Stimulated activated CD8-positive, alpha-beta memory T cell treated with anti-CD3 and anti-CD28 coated beads, Interleukin-4, amount 100 ng/mL, for 48 hours (primary cell): Measurements from ENCODE around the gene PLCD1.
A peak's percentile ranks its signal among the peaks of the same experiment; 100 is the strongest.
"Not testable (repeated sequence)": the region's sequence is repeated elsewhere in the genome, so short reads cannot be mapped to it uniquely, and the experiment has no call there.

Experiments used
- DNase-seq: peaks from one replicate; pipeline ENCODE4 v3.0.0-alpha.2; 2020

PLCD1 gene

DNA sequence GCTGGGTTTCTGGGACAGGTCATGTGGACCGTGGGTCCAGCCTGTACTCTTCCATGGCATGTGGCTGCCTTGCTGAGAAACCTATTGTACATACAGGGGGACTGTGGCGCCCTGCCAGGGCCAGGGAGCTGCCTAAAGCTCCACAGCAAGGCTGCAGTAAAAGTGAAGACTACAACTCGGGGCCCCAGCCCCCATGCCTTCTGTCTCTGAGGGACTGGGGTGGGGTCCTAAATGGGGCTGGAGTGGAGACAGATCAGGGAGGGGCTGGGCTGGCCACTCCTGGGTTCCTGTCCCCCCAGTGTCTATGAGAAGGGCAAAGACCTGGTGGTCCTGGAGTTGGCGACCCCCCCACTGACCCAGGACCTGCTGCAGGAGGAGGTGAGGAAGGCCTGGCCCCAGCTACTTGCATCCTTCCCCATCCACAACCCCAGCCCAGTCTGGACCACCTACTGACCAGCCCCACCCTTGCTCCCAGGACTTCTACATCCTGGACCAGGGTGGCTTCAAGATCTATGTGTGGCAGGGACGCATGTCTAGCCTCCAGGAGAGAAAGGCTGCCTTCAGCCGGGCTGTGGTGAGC is 31.6 kb downstream of the PLCD1 start:
- no peak for DNase-seq

DNA sequence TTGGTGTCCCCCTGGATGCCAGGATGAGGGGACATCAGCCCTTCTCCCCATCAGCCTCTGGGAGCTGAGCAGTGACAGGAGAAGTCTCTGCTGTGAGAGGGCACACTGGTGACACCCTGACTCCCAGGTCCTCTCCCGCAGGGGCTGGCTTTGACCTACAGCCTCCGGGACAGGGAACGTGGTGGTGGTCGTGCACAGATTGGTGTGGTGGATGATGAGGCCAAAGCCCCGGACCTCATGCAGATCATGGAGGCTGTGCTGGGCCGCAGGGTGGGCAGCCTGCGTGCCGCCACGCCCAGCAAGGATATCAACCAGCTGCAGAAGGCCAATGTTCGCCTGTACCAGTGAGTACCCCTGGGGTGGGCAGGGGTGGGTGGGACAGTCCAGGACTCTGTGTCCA is 32.1 kb downstream of the PLCD1 start:
- DNase-seq, result no peak

DNA sequence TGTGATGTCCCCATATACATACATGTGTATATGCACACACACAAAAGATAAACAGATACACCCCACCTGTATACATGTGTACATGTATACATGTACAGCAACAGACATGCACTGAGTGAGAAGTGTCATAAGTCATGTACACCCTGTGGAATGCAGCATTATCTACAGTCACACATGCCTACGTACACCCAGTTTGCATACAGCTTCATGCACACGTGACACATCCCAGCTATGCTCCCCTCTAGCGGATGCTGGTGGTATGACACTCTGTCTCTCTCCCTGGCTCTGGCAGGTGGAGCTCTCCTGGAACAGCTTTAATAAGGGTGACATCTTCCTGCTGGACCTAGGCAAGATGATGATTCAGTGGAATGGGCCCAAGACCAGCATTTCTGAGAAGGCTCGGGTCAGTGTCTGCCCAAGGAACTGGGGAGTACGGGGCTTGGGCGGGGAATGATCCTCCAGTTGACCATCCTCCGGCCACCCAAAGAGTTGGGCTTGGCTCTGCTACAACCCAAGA is 32.6 kb downstream of the PLCD1 start:
- DNase-seq, result peak; percentile 93

DNA sequence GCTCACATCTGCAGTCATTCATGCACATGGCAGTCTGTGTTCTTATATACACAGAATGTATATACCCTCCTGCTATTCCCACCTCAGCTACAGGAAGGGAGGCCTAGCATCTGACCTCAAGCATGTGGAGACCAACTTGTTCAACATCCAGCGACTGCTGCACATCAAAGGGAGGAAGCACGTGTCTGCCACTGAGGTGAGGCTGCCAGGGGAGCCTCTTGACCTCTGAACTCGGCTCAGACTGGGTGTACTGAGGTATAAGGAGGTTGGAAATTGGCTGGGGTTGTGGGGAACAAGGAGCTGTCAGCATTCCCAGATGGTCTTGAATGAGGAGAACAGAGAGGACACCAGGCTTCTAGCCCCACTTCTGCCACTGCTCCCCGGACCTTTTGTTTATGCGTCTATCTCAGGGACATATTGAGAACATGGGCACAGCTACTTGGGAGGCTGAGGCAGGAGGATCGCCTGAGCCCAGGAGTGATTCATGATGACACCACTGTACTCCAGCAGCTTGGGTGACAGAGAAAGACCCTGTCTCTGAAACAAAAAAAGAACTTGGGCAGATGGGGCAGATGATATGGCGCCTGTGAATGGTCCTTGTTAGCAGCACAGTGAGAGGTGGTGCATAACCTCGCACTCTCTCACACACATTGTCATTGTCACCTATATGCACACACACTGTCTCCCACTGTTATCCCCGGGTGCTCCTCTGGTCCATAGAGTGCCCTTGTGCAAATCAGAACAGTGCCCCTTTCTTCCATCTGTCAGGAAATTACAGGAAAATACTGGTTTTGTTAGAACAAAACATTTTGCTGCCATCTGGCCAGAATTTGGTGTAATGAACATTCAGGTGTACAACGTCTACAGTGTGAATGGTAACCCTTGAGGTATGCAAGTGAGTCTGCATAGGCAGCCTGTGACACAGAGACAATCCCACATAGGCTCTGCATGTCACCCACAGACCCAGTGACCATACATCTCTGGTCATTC is 33.5 kb downstream of the PLCD1 start:
- no peak for DNase-seq

DNA sequence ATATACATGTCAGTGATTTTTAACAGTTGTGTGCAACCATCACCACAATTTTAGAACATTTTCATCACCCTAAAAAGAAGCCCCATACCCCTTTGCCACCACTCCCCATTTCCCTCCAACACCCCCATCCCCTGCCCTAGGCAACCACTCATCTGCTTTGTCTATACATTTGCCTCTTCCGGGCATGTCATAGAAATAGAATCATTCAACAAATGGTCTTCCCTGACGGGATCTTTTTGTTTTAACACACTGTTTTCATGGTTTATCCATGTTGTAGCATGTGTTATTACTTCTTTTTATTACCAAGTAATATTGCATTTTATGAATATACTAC is 34.8 kb downstream of the PLCD1 start:
- no peak for DNase-seq

DNA sequence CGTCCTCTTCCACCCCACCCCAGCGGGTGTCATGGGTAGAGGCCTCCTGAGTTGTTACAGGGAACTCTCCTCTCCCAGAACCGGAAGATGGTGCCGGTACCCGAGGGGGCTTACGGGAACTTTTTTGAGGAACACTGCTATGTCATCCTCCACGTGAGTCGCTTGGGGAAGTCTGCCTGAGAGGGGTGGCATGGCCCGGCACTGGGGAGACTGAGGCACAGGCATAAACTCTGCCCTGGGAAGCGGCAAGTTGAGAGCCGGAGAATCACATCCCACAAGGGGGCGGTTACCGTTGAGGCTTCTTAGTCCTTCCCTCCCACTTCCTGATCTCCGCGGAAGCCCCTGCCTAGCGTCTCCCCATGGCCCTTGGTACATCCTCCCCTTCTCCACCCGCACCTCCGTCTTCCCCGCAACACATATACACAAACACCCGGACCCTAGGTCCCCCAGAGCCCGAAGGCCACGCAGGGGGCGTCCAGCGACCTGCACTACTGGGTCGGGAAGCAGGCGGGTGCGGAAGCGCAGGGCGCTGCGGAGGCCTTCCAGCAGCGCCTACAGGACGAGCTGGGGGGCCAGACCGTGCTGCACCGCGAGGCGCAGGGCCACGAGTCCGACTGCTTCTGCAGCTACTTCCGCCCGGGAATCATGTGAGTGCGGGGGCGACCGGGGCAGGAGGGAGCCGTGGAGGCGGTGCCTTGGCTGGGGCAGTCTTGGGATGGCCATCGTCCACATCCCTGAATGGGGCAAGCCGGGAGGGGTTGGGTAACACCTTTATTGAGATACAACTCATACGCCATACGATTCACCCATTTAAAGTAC is 35.4 kb downstream of the PLCD1 start:
- peak; percentile 82 for DNase-seq

DNA sequence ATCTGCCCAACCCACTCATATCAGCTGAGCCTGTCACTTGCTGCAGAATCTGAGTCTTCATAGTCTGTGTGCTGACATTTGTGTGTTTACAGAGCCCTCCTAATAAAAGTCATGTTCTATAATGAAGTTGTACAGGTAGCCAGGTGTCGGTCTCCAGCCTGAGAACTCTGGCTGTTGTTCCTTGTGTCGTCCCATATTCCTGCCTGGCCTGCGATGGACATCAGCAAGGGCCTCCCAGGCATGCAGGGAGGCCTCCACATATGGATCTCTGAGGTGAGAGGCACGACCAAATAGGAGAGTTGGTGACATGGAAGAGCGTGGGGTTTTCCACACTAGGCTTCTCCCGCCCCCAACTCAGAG is 36.0 kb downstream of the PLCD1 start:
- DNase-seq, result no peak

DNA sequence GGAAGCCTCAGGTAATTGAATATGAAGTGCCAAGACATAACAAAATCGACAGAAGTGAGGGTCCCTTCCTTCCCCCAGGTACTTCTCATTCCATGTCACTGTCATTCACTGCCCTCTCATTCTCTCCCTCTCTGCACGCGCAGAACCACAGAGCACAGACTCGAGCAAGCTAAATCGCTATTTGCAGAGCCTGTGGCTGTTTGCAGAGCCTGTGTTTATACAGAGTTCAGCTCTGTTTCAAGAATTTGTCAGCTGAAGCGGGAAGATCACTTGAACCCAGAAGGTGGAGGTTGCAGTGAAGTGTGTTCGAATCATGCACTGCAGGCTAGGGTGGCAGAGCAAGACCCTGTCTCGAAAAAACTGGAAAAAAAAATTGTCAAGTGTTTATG is 36.4 kb downstream of the PLCD1 start:
- no peak for DNase-seq

DNA sequence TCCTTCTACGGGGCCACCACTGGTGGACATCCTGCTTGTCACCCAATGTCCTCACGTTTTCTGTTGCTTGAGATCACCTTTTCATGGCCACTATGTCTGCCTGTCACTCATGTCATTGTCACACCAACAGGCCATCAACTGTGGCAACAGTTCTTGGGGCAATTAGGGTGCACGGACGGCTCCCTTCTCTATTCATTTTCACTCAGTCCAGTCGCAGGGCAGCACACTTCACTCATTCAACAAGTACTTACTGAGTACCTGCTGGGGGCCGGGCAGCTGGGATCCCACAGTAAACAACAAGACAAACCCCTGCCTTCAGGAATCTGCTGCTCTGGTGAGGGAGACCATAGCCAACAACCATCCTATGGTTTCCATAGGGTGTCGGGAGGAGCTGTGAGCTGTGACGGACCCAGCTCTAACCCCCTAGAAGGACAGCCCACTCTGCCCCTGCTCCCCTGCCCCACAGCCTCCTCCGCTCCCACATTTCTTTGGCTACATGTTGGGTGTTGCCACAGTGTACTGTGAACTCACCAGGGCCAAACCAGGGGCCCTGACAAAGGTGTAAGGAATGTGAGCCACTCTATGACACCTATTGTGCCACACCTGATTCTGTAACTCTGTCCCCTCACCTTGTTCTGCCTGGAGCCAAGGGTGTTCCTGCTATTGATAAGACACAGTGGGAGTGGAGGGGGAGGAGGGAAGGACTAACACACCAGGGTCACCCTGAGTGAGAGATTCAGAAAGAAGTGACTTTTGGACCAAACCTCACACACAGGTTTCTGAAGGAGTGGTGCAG is 37.0 kb downstream of the PLCD1 start:
- no peak for DNase-seq

DNA sequence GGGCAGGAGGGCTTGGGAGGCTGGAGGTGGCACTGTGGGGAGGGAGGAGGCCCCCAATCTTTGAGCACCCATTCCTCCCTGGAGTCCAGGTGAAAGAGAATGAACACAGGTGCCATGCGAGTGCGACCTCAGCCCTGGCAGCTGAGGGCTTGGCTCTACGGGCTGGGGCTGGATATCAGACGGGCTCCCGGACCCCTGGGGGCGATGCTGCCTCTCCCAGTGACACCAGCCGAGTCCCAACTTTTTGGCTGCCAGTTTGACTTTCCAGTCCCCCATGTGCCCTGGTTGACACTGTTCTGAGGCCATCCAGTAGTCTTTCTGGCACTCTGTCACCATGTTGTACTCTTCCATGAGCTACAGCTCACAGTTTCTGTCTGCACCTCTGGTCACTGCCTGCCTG is 37.6 kb downstream of the PLCD1 start:
- DNase-seq, result no peak

DNA sequence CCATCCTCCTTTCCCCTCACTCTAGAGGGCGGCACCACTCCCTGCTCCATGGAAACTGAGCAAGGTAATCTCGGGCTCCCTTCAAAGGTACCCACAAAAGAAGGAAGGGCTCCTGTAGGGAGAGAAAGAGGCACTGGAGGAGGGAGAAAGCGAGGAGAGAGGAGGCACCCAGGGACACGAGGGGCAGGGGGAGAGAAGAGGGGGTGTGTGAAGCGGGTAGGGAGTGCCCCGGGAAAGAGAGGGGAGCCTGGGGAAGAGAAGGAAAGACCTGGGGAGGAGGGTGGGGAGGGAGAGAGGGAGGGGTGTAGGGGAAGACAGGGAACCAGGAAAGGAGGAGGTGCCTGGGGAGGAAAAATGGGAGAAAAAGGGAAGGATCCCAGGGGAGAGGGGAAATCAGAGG is 38.3 kb downstream of the PLCD1 start:
- DNase-seq, result no peak

DNA sequence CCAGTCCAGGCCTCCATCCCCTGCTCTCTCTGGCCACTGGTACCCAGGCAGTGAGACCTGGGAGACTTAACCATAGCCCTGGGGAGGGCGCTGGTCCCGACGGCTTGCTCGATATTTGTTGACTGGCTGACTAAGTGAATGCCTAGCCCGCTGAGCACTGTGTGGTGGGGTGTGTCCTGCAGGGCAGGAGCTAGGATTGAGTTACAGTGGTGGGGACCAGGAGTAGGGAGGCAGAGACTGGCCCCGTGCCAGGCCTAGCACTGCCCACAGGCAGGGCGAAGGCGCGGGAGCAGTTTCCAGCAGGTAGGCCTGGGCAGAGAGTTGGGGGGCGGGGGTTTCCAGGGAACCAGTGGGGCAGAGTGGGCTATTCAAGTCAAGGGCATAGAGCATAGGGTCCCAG is 38.9 kb downstream of the PLCD1 start, which contains the start of gene VILL:
Gene VILL, plus strand, starts transcription at position 260 of the 400 bp plus-strand sequence. CDS start 2,887 bp downstream, outside the sequence.
- no peak for DNase-seq

DNA sequence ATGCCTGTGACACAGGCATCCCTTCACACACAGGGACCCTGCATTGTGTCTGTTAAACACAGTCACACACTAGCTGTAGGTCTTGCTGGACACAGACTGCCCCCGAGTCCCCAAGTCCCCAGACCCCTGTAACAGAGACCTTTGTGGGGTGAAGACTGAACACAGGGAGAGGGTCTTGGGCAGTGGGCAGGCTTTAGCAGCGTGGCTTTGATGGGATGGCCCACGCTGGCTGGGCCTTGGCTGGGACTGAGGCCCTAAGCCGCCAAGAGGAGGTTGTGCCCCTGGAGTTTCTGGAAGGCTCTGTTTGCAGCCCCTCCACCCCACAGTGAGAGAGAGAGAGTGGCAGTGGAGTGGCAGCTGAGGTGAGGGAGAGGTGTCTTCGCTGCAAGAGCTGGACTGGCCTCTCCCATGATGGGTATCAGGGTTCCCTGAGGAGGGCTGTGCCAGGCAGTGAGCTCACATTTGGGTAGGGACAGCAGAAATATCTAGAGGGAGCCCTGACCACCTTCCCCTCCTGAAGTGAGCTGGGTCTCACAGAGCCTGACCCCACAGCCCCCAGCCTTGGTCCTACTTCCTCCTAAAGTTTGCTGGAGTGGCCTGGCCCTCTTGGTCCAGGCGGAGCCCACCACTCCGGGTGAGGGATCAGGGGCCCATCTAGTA is 39.5 kb downstream of the PLCD1 start:
- no peak for DNase-seq

DNA sequence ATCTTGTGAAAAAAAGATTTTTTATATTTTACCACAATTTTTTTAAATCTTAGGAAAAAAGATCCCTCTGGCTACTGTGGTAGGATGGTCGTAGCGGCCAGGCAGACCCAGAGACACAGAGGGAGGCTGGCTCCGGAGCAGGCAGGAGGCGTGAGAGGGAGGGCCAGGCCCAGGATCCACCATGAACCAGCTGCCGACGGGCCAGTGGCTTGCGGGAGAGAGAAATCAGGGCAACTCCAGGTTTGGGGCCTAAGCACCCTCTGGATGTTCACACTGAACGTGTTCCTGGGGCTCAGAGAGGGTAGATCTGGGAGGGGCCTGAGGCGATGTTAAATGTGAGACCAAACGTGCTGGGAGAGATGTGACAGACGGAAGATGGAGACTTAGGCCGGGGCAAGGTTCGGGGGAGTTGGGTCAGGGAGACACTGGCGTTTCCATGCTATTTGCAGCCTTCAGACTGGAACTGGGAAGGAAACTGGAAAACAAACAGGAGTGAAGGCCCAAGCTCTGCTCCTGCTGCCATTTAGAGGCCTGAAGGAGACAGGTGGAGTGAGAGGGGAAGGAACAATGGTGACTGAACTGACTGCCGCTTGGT is 40.4 kb downstream of the PLCD1 start:
- no peak for DNase-seq

DNA sequence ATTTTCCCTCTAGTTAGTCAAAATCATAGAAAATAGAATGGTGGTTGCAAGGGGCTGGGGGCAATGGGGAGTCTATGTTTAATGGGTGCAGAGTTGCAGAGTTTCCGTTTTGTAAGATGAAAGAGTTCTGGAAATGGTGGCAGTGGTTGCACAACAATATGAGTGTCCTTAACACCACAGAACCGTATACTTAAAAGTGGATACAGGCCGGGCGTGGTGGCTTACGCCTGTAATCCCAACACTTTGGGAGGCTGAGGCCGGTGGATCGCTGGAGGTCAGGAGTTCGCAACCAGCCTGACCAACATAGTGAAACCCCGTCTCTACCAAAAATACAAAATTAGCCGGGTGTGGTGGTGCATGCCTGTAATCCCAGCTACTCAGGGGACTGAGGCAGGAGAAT is 41.1 kb downstream of the PLCD1 start:
- DNase-seq, result not testable (repeated sequence)

DNA sequence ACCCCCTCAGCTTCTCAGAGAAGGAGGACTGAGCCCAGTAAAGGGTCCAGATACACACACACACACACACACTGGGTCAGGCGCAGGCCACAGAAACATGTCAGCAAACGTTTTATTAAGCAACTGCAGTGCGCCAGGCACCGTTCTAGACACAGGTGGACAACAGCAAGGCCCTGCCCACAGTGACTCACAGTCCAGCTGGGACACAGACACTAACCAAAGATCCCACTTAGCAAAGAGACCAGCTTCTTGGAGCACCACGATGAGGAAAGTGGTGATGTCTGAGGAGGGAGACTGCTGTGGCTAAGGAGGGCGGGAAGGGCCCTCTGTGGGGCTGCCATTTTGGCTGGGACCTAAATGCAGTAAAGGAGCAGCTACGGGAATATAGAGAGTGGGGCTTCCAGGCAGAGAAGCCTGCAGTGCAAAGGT is 41.7 kb downstream of the PLCD1 start:
- DNase-seq, result no peak

DNA sequence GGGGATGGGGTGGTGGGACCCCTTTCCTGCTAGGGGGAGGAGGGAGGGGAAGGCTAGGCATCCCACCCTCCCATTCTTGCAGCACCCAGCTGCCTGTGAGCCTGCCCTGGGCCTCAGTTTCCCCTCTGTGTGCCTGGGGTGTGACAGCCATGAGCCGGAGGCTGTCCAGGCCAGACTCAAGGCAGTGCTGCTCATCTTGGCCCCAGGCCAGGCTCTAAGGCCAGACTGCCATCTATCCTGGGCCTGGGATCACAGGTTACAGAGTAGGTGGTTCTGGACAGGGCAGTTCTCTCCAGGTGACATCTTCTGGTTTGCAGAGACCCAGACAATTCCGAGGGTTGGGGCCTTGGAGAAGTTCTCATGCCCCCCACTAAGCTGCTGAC is 42.1 kb downstream of the PLCD1 start:
- DNase-seq, result no peak

DNA sequence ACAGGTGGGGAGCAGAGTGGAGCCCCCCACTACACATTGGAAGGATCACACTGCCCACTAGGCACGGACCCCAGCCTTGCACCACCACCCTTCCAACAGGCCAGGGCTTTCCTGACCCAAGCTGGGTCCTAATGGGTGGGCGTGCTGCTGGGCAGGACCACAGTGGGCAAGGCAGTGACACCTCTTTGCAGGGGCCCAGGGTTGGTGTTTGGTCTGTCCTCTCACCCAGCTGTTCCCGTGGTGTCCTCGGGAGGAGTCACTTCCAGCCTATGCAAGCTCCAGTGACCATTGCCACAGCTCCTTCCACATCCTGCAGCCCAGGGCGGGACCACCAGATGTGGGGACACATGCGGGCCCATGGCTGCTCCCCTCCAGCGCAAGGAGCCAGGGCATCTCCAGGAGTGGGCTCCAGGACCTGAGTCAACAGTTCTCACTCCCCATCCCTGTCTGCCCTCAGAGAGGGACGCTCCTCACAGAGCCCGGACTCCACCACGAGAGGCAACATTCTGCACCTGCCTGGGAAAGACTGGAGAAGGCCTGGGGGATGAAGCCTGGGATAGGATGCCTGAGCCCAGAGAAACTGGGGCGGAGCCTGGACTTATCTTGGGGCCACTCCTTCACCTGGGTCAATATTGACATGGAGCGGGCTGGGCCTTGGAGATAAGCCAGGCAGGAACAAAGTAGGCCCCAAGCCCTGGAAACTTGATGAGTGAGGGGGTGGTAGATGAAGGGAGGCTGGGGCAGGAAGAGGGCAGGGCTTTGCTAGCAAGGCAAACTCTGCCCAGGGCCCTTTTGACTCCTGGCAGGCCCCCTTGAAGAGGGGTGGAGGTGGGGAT is 42.7 kb downstream of the PLCD1 start:
- no peak for DNase-seq

DNA sequence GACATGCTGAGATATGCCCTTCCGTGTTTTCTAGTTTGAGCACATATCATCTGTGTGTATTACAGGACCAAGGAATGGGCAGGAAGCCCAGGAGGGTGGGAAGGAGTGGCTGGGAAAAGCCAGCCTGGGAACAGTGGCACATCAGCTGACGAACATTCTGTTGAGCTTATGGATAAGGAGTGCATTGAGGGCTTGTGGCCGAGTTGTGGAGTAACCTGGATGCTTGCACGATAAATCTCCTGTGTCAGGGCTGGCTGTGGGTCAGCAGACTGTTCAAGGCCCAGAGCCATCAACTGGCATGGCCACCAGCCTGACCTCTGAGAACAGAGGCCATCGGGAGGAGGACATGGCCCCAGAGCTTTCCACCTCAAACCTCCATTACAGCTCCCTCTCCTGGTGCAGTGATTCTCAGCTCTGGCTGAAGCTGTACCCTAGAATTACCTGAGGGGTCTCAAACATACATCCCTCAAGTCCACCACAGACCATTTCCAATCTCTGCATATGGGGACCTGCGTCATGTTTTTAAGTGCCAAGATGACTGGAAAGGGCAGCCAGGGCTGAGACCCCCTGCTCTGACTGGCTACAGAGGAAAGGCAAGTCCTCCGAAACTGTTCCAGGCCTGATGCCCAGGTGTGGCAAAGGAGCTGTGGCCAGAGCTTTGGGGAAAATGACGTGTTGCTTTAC is 43.7 kb downstream of the PLCD1 start:
- DNase-seq, result no peak

DNA sequence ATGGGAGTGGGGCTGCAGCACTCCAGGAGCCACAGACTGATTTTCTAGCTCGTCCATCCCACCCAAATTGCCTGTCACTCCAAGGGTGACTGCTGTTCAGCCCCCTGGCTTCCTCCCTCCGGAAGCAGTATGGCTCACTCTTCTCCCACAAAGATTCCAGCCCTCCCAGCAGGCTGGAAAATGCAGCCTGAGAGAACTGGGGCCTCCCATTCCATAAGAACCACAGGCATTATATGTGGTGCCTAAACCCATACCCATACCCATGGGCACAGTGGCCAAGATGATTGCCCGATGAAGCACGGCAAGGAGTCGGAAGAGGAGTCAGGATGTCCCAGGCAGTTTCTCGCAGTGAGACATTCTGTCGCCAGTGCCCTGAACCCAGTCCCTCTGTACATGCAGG is 44.8 kb downstream of the PLCD1 start:
- DNase-seq, result no peak
